ENCODE data around the gene POU6F1.
"Not testable (repeated sequence)": the region's sequence is repeated elsewhere in the genome, so short reads cannot be mapped to it uniquely, and the experiment has no call there.

POU6F1 gene

GRCh38 chr12:51244269-51244668 is 26.4 kb upstream of the POU6F1 start:
- Histone ChIP-seq H3K36me3 (ENCODE audit: control insufficient read depth, insufficient read depth, low read length, severe bottlenecking) (peaks cover 56% of the 10 kb centered on the region), H3K9ac (ENCODE audit: low read length) (no peak overlapping the region), H3K4me3 (ENCODE audit: low read length) (no peak overlapping the region), H3K9me3 (ENCODE audit: control insufficient read depth, low read length) (no peaks in the 10 kb centered on the region), H3K4me1 (ENCODE audit: control insufficient read depth, insufficient read depth, low read length) (peaks cover 30% of the 10 kb centered on the region), H3K27me3 (replicated peaks; ENCODE audit: control insufficient read depth, insufficient read depth, low read length) (no peaks in the 10 kb centered on the region)
- DNase-seq (ENCODE audit: low read depth) = no peak

GRCh38 chr12:51242876-51243275 is 25.0 kb upstream of the POU6F1 start:
- Histone ChIP-seq H3K9me3 (ENCODE audit: control insufficient read depth, low read length) (no peaks in the 10 kb centered on the region), H3K4me3 (ENCODE audit: low read length) (no peak overlapping the region), H3K27me3 (replicated peaks; ENCODE audit: control insufficient read depth, insufficient read depth, low read length) (no peaks in the 10 kb centered on the region), H3K9ac (ENCODE audit: low read length) (no peak overlapping the region), H3K36me3 (ENCODE audit: control insufficient read depth, insufficient read depth, low read length, severe bottlenecking) (peaks cover 56% of the 10 kb centered on the region), H3K4me1 (ENCODE audit: control insufficient read depth, insufficient read depth, low read length) (peaks cover 33% of the 10 kb centered on the region)
- DNase-seq (ENCODE audit: low read depth) = no peak

GRCh38 chr12:51242120-51242519 is 24.3 kb upstream of the POU6F1 start:
- H3K9me3 ChIP-seq (ENCODE audit: control insufficient read depth, low read length) = no peaks in the 10 kb centered on the region
- peaks cover 56% of the 10 kb centered on the region for H3K36me3 ChIP-seq (ENCODE audit: control insufficient read depth, insufficient read depth, low read length, severe bottlenecking)

GRCh38 chr12:51240971-51241370 is 23.1 kb upstream of the POU6F1 start:
- Histone ChIP-seq H3K27me3 (replicated peaks; ENCODE audit: control insufficient read depth, insufficient read depth, low read length) (no peaks in the 10 kb centered on the region), H3K36me3 (ENCODE audit: control insufficient read depth, insufficient read depth, low read length, severe bottlenecking) (peaks cover 53% of the 10 kb centered on the region)
- DNase-seq (ENCODE audit: low read depth) = peak; percentile 28

More at GRCh38 chr12:51242120-51242519, 24.3 kb upstream of the POU6F1 start:
- Histone ChIP-seq H3K4me1 (ENCODE audit: control insufficient read depth, insufficient read depth, low read length) (peaks cover 25% of the 10 kb centered on the region), H3K9ac (ENCODE audit: low read length) (no peak overlapping the region), H3K4me3 (ENCODE audit: low read length) (no peak overlapping the region), H3K27me3 (replicated peaks; ENCODE audit: control insufficient read depth, insufficient read depth, low read length) (no peaks in the 10 kb centered on the region)
- no peak for DNase-seq (ENCODE audit: low read depth)

GRCh38 chr12:51238510-51239334 is 20.9 kb upstream of the POU6F1 start, which contains the start of gene DAZAP2:
DAZAP2 (plus strand) TSS chr12:51238826; CDS start chr12:51238908, 82 bp downstream.
- H3K4me1 ChIP-seq (ENCODE audit: control insufficient read depth, insufficient read depth, low read length) = peaks cover 22% of the 10 kb centered on the region
- H3K27me3 ChIP-seq (replicated peaks; ENCODE audit: control insufficient read depth, insufficient read depth, low read length) = no peaks in the 10 kb centered on the region
- H3K9ac ChIP-seq (ENCODE audit: low read length) = peak within 1 kb of the TSS; percentile 99
- DNase-seq (ENCODE audit: low read depth) = peak; percentile 98
- H3K9me3 ChIP-seq (ENCODE audit: control insufficient read depth, low read length) = no peaks in the 10 kb centered on the region
- peaks cover 34% of the 10 kb centered on the region for H3K36me3 ChIP-seq (ENCODE audit: control insufficient read depth, insufficient read depth, low read length, severe bottlenecking)
- peak within 1 kb of the TSS; percentile 94 for H3K4me3 ChIP-seq (ENCODE audit: low read length)

More at GRCh38 chr12:51240971-51241370, 23.1 kb upstream of the POU6F1 start:
- peak overlapping the region; percentile 99 for H3K9ac ChIP-seq (ENCODE audit: low read length)
- H3K4me3 ChIP-seq (ENCODE audit: low read length) = peak overlapping the region; percentile 94
- peaks cover 22% of the 10 kb centered on the region for H3K4me1 ChIP-seq (ENCODE audit: control insufficient read depth, insufficient read depth, low read length)
- no peaks in the 10 kb centered on the region for H3K9me3 ChIP-seq (ENCODE audit: control insufficient read depth, low read length)

GRCh38 chr12:51238037-51238509 is 20.2 kb upstream of the POU6F1 start:
- H3K4me1 ChIP-seq (ENCODE audit: control insufficient read depth, insufficient read depth, low read length) = peaks cover 22% of the 10 kb centered on the region
- peak overlapping the region; percentile 94 for H3K4me3 ChIP-seq (ENCODE audit: low read length)
- peaks cover 29% of the 10 kb centered on the region for H3K36me3 ChIP-seq (ENCODE audit: control insufficient read depth, insufficient read depth, low read length, severe bottlenecking)
- no peaks in the 10 kb centered on the region for H3K27me3 ChIP-seq (replicated peaks; ENCODE audit: control insufficient read depth, insufficient read depth, low read length)
- no peaks in the 10 kb centered on the region for H3K9me3 ChIP-seq (ENCODE audit: control insufficient read depth, low read length)
- no peak for DNase-seq (ENCODE audit: low read depth)
- peak overlapping the region; percentile 99 for H3K9ac ChIP-seq (ENCODE audit: low read length)

- no peak overlapping the region for H3K9ac ChIP-seq (ENCODE audit: low read length)
- H3K4me3 ChIP-seq (ENCODE audit: low read length) = no peak overlapping the region
- H3K9me3 ChIP-seq (ENCODE audit: control insufficient read depth, low read length) = no peaks in the 10 kb centered on the region
- DNase-seq (ENCODE audit: low read depth) = no peak
- no peaks in the 10 kb centered on the region for H3K27me3 ChIP-seq (replicated peaks; ENCODE audit: control insufficient read depth, insufficient read depth, low read length)
- no peaks in the 10 kb centered on the region for H3K36me3 ChIP-seq (ENCODE audit: control insufficient read depth, insufficient read depth, low read length, severe bottlenecking)
- peaks cover 4% of the 10 kb centered on the region for H3K4me1 ChIP-seq (ENCODE audit: control insufficient read depth, insufficient read depth, low read length)
Observed at GRCh38 chr12:51234530-51234929, 16.7 kb upstream of the POU6F1 start.

- H3K4me3 ChIP-seq (ENCODE audit: low read length) = no peak overlapping the region
- no peaks in the 10 kb centered on the region for H3K9me3 ChIP-seq (ENCODE audit: control insufficient read depth, low read length)
- no peaks in the 10 kb centered on the region for H3K27me3 ChIP-seq (replicated peaks; ENCODE audit: control insufficient read depth, insufficient read depth, low read length)
- H3K36me3 ChIP-seq (ENCODE audit: control insufficient read depth, insufficient read depth, low read length, severe bottlenecking) = no peaks in the 10 kb centered on the region
- no peak overlapping the region for H3K9ac ChIP-seq (ENCODE audit: low read length)
- H3K4me1 ChIP-seq (ENCODE audit: control insufficient read depth, insufficient read depth, low read length) = no peaks in the 10 kb centered on the region
- no peak for DNase-seq (ENCODE audit: low read depth)
Observed at GRCh38 chr12:51232642-51233041, 14.8 kb upstream of the POU6F1 start.

GRCh38 chr12:51229116-51229809 is 11.4 kb upstream of the POU6F1 start:
- no peak overlapping the region for H3K9ac ChIP-seq (ENCODE audit: low read length)
- no peaks in the 10 kb centered on the region for H3K9me3 ChIP-seq (ENCODE audit: control insufficient read depth, low read length)
- no peaks in the 10 kb centered on the region for H3K4me1 ChIP-seq (ENCODE audit: control insufficient read depth, insufficient read depth, low read length)
- no peaks in the 10 kb centered on the region for H3K36me3 ChIP-seq (ENCODE audit: control insufficient read depth, insufficient read depth, low read length, severe bottlenecking)
- no peaks in the 10 kb centered on the region for H3K27me3 ChIP-seq (replicated peaks; ENCODE audit: control insufficient read depth, insufficient read depth, low read length)
- H3K4me3 ChIP-seq (ENCODE audit: low read length) = no peak overlapping the region
- DNase-seq (ENCODE audit: low read depth) = no peak

- no peaks in the 10 kb centered on the region for H3K4me1 ChIP-seq (ENCODE audit: control insufficient read depth, insufficient read depth, low read length)
- H3K27me3 ChIP-seq (replicated peaks; ENCODE audit: control insufficient read depth, insufficient read depth, low read length) = no peaks in the 10 kb centered on the region
- no peak overlapping the region for H3K9ac ChIP-seq (ENCODE audit: low read length)
- no peak for DNase-seq (ENCODE audit: low read depth)
- no peak overlapping the region for H3K4me3 ChIP-seq (ENCODE audit: low read length)
- H3K9me3 ChIP-seq (ENCODE audit: control insufficient read depth, low read length) = no peaks in the 10 kb centered on the region
- no peaks in the 10 kb centered on the region for H3K36me3 ChIP-seq (ENCODE audit: control insufficient read depth, insufficient read depth, low read length, severe bottlenecking)
Observed at GRCh38 chr12:51227962-51228361, 10.1 kb upstream of the POU6F1 start.

GRCh38 chr12:51227112-51227511 is 9.2 kb upstream of the POU6F1 start:
- H3K4me1 ChIP-seq (ENCODE audit: control insufficient read depth, insufficient read depth, low read length); H3K27me3 ChIP-seq (replicated peaks; ENCODE audit: control insufficient read depth, insufficient read depth, low read length); H3K36me3 ChIP-seq (ENCODE audit: control insufficient read depth, insufficient read depth, low read length, severe bottlenecking); DNase-seq (ENCODE audit: low read depth); H3K9ac ChIP-seq (ENCODE audit: low read length); H3K4me3 ChIP-seq (ENCODE audit: low read length); H3K9me3 ChIP-seq (ENCODE audit: control insufficient read depth, low read length): not testable (repeated sequence)
